K562 (cell line): Measurements from ENCODE around the gene MAP3K15. TPM values are rescaled to one million over a fixed set of nuclear protein-coding genes. Genes with fewer than 3 reads are reported as not detected.

Experiments
- ATAC-seq: fragments of 200-7000 bp; cut with Tn5 transposase; 3 replicates; pipeline ENCODE4 v1.9.1; 2020; ENCODE audit warnings: moderate library complexity
- BruUV-seq: library from RNA; stranded (reverse); fragments of 400-500 nt; replicated peaks from 2 replicates; lab custom pipeline; 2021; lab: Mats Ljungman, UMichigan
- CTCF ChIA-PET: fragments of 300-600 bp; formaldehyde crosslinking; extraction: SDS; loops from one replicate; lab custom pipeline; 2021; ENCODE audit warnings: low intra/inter-chr PET ratio; lab: Yijun Ruan, JAX
- POLR2A ChIA-PET: fragments of 300-600, 350-650 bp; sonication (Branson Sonifier 250); formaldehyde crosslinking; extraction: SDS; loops from one replicate; lab custom pipeline; 2021; ENCODE audit warnings: antibody characterized with exemption, inconsistent platforms; lab: Yijun Ruan, JAX
- DNase-seq, 4 experiments: peaks; one replicate each; pipeline versions ENCODE4 v3.0.0 to v3.0.0-alpha.2; 2011 to 2018; ENCODE audit warnings: low spot score in 3 of 4, mixed read lengths in 3 of 4; ENCODE audit errors: extremely low read depth in 1 of 4
- FAIRE-seq: peaks from 2 replicates; lab custom pipeline; 2011; peaks lifted over from hg19 to GRCh38; lab: Jason Lieb, UNC
- H2AFZ ChIP-seq: 2 replicates; pipeline ENCODE4 v1.6.0; 2011; ENCODE audit warnings: low read depth, low read length, control low read depth, inconsistent platforms
- H3K27ac ChIP-seq: fragments of 200-600 bp; 3 replicates; pipeline ENCODE4 v1.8.0; 2011; ENCODE audit warnings: low read depth, mild to moderate bottlenecking, control low read depth, inconsistent platforms, low read length, moderate library complexity, mixed read lengths; ENCODE audit errors: extremely low read depth
- H3K27me3 ChIP-seq, 2 experiments: fragments of 300-600 bp in 1 of 2; 2 replicates in 1 of 2; 3 replicates in 1 of 2; pipeline versions ENCODE4 v1.6.0 to v1.8.0; 2011; ENCODE audit warnings: inconsistent platforms in 2 of 2, low read length in 2 of 2, mild to moderate bottlenecking in 1 of 2, mixed read lengths in 1 of 2, moderate library complexity in 1 of 2; ENCODE audit not compliant: control insufficient read depth in 2 of 2, insufficient read depth in 2 of 2
- H3K36me3 ChIP-seq: fragments of 300-600 bp; 3 replicates; pipeline ENCODE4 v1.8.0; 2011; ENCODE audit warnings: mild to moderate bottlenecking, low read length, inconsistent platforms; ENCODE audit not compliant: control insufficient read depth, insufficient read depth
- H3K4me1 ChIP-seq, 2 experiments: fragments of 200-600 bp in 1 of 2; replicated peaks in 1 of 2; 2 replicates in 1 of 2; 3 replicates in 1 of 2; pipeline versions ENCODE4 v1.5.1 to v1.8.0; 2011; ENCODE audit warnings: inconsistent platforms in 2 of 2, low read length in 2 of 2, mild to moderate bottlenecking in 1 of 2, mixed read lengths in 1 of 2, moderate library complexity in 1 of 2; ENCODE audit not compliant: control insufficient read depth in 2 of 2, insufficient read depth in 2 of 2
- H3K4me2 ChIP-seq: 2 replicates; pipeline ENCODE4 v1.6.1; 2011; ENCODE audit warnings: low read length, control low read depth, inconsistent platforms, mixed read lengths; ENCODE audit not compliant: insufficient read depth
- H3K4me3 ChIP-seq: fragments of 200-600 bp; sonication (generic), shearing (Covaris generic); 2 replicates; pipeline ENCODE4 v1.5.1; 2016; ENCODE audit warnings: control low read depth, inconsistent platforms
- H3K79me2 ChIP-seq: fragments of 200-600 bp; 3 replicates; pipeline ENCODE4 v1.8.0; 2011; ENCODE audit warnings: low read length, inconsistent platforms; ENCODE audit not compliant: control insufficient read depth, insufficient read depth
- H3K9ac ChIP-seq, 2 experiments: 2 replicates each; pipeline versions ENCODE4 v1.6.0 to v1.6.1; 2011; ENCODE audit warnings: low read depth in 2 of 2, low read length in 2 of 2, control low read depth in 1 of 2, inconsistent platforms in 1 of 2, mild to moderate bottlenecking in 1 of 2, mixed read lengths in 1 of 2; ENCODE audit not compliant: insufficient read depth in 1 of 2
- H3K9me1 ChIP-seq: one replicate; pipeline ENCODE4 v1.6.0; 2011; ENCODE audit warnings: inconsistent platforms, mild to moderate bottlenecking, low read length, moderate library complexity; ENCODE audit not compliant: control insufficient read depth, insufficient read depth
- H3K9me3 ChIP-seq: replicated peaks from 2 replicates; pipeline ENCODE4 v1.5.1; 2011; ENCODE audit warnings: low read depth, low read length, inconsistent platforms; ENCODE audit not compliant: control insufficient read depth, insufficient read depth
- H4K20me1 ChIP-seq: replicated peaks from 2 replicates; pipeline ENCODE4 v1.6.1; 2011; ENCODE audit warnings: low read length, inconsistent platforms, mixed read lengths; ENCODE audit not compliant: control insufficient read depth, insufficient read depth
- CBFA2T2 ChIP-seq: fragments of 450-650 bp; conservative IDR thresholded peaks from 2 replicates; pipeline ENCODE4 v1.6.1; 2017; ENCODE audit warnings: mild to moderate bottlenecking
- CCNT2 ChIP-seq: IDR thresholded peaks from 2 replicates; pipeline ENCODE4 v1.6.1; 2011; ENCODE audit warnings: borderline replicate concordance, low read depth, mild to moderate bottlenecking, moderate library complexity, mixed read lengths, low read length; ENCODE audit not compliant: insufficient read length; ENCODE audit errors: extremely low read depth
- KDM1A ChIP-seq, 2 experiments: fragments of 450-650 bp; IDR thresholded peaks; 2 replicates each; pipeline ENCODE4 v1.6.1; 2016; ENCODE audit warnings: mild to moderate bottlenecking in 2 of 2
- POLR2A ChIP-seq: fragments of 450-650 bp; conservative IDR thresholded peaks from 2 replicates; pipeline ENCODE4 v1.6.1; 2016
- TGIF2 ChIP-seq: sonication (generic); formaldehyde crosslinking; IDR thresholded peaks from 2 replicates; pipeline ENCODE4 v1.8.1; 2022; ENCODE audit warnings: mild to moderate bottlenecking, missing genetic modification reagents, moderate library complexity
- THAP12 ChIP-seq: fragments of 250-450 bp; sonication (Bioruptor Pico); IDR thresholded peaks from 2 replicates; pipeline ENCODE4 v1.9.0; 2021; ENCODE audit warnings: mild to moderate bottlenecking, inconsistent platforms
- ZC3H8 ChIP-seq: fragments of 450-650 bp; IDR thresholded peaks from 2 replicates; pipeline ENCODE4 v1.6.1; 2017
- ZNF551 ChIP-seq: fragments of 250-450 bp; sonication (Bioruptor Pico); IDR thresholded peaks from 2 replicates; pipeline ENCODE4 v1.5.0; 2021; ENCODE audit warnings: mild to moderate bottlenecking, moderate library complexity
- ZNF668 ChIP-seq: fragments of 250-450 bp; sonication (Bioruptor Pico); IDR thresholded peaks from 2 replicates; pipeline ENCODE4 v1.8.0; 2022; ENCODE audit warnings: mild to moderate bottlenecking, inconsistent platforms
- ZNF764 ChIP-seq: fragments of 250-450 bp; sonication (Bioruptor Pico); IDR thresholded peaks from 2 replicates; pipeline ENCODE4 v1.4.0; 2020; ENCODE audit warnings: low read depth, mild to moderate bottlenecking, moderate library complexity
- WGBS: fragments of 100-300 bp; shearing (Covaris generic); methylation state at CpG from one replicate; pipeline ENCODE4 v1.1.6; 2016; ENCODE audit warnings: low coverage, mixed read lengths; ENCODE audit not compliant: insufficient coverage; ENCODE audit errors: missing lambda C conversion rate; 5-methylcytosine and 5-hydroxymethylcytosine counted together
- in situ Hi-C: fragments of 300-500 bp; cut with MboI; formaldehyde crosslinking; loops from 4 replicates; pipeline ENCODE4 v1.15.0; 2018; ENCODE audit warnings: inconsistent platforms, mixed read lengths
- intact Hi-C: fragments of 100-400 bp; cut with micrococcal nuclease; formaldehyde crosslinking; loops from 2 replicates; pipeline ENCODE4 v1.14.2; 2022
- polyA plus RNA-seq, 8 experiments: library from polyadenylated mRNA; depleted of rRNA in 4 of 8; stranded (reverse) in 5 of 8; unstranded in 3 of 8; fragments of >200 nt; fragmentation: Nextera tagmentation in 2 of 8; fragmentation: Illumina TruSeq in 1 of 8; extraction: Ambion mirVana in 2 of 8; extraction: Trizol in 1 of 8; gene quantifications; 2 replicates each; pipeline versions ENCODE4 v1.2.1 to v1.2.3, GENCODE V29; 2011 to 2014; ENCODE audit warnings: inconsistent platforms in 1 of 8, missing spikeins in 1 of 8
- total RNA-seq, 7 experiments: library from RNA; depleted of rRNA in 6 of 7; stranded (reverse); fragments of >200 nt in 6 of 7; fragmentation: Illumina TruSeq in 2 of 7; extraction: Trizol in 2 of 7; gene quantifications; 2 replicates each; pipeline versions ENCODE4 v1.2.1 to v1.2.3, GENCODE V29; 2011 to 2021; ENCODE audit warnings: low replicate concordance in 1 of 7
- TF ChIP-seq, protein P1 (sequence below): fragments of 200-800 bp; sonication (Bioruptor generic); IDR thresholded peaks from 2 replicates; pipeline ENCODE4 v1.6.1; 2017; ENCODE audit warnings: missing genetic modification characterization, missing compliant biosample characterization

MAP3K15 gene
- total and polyA plus RNA-seq, 9 of the 15 experiments (the other 6 are each of a cell fraction or from before 2014, with no cell fraction given): 0.03 to 0.29 (median 0.14) TPM; not detected in 5

DNA sequence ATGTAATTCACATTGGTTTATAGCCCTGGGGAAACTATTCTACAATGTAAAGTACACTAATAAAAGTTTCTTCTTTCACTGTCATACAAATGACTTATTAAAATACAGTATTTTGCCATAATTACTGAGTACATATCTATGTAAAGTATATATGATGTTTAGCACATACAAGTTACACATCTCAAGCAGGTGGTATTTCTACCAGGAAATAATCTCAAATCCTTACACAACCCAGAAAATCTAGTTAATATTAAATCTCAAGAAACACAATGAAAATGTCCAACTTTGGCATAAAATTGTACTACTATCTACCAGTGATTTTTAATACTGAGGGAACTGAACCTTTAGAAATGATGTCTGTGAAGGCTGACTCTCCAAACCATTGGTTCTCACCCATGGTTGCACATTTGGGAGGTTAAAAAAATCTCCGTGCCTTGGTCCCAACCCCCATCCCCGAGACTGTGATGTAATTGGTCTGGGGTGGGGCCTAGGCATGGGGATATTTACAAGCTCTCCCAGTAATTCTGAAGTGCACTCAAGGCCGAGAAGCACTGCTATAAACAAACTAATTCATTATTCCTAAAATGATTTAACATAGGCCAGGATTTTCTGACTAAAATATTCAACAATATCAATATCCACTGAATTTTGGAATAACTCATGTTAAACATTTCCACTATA lies 27.6 kb downstream of the MAP3K15 start (continued):
- TF ChIP-seq ZNF764 (CRISPR knock-in tag): no peak

GRCh38 chrX:19479458-19479857 lies 35.9 kb downstream of the MAP3K15 start:
- FAIRE-seq: no peak
- TF ChIP-seq ZNF551 (no peak), CCNT2 (no peak), POLR2A (no peak), KDM1A (IDR thresholded peaks at IDR 0.05) (no peak), TGIF2 (CRISPR knock-in tag) (no peak), ZNF668 (CRISPR knock-in tag) (no peak), CBFA2T2 (no peak), ZC3H8 (no peak), THAP12 (CRISPR knock-in tag) (no peak)
- TF ChIP-seq, protein P1, sequence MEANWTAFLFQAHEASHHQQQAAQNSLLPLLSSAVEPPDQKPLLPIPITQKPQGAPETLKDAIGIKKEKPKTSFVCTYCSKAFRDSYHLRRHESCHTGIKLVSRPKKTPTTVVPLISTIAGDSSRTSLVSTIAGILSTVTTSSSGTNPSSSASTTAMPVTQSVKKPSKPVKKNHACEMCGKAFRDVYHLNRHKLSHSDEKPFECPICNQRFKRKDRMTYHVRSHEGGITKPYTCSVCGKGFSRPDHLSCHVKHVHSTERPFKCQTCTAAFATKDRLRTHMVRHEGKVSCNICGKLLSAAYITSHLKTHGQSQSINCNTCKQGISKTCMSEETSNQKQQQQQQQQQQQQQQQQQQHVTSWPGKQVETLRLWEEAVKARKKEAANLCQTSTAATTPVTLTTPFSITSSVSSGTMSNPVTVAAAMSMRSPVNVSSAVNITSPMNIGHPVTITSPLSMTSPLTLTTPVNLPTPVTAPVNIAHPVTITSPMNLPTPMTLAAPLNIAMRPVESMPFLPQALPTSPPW (CRISPR knock-in tag): no peak
- DNase-seq: no peak

More at GRCh38 chrX:19479458-19479857, 35.9 kb downstream of the MAP3K15 start:
- WGBS: 0% methylated on average over 1 of the region's 1 CpG
- Histone ChIP-seq H3K36me3 (no peaks in the 10 kb centered on the region), H2AFZ (no peak overlapping the region), H3K4me1 (no peaks in the 10 kb centered on the region), H3K9me3 (no peaks in the 10 kb centered on the region), H3K4me2 (no peak overlapping the region), H3K9me1 (no peaks in the 10 kb centered on the region), H3K9ac (no peak overlapping the region), H3K27ac (no peak overlapping the region), H3K4me3 (no peak overlapping the region), H3K79me2 (no peaks in the 10 kb centered on the region), H3K27me3 (no peaks in the 10 kb centered on the region), H4K20me1 (no peaks in the 10 kb centered on the region)
- no TSS peak for BruUV-seq
- ATAC-seq: no peak
- ChIA-PET POLR2A (no interaction called here), CTCF (interaction anchor here (0.6 kb wide), 1 partner anchor 8 kb away, joined by 3 read pairs; no protein-coding TSS in a partner anchor)
- intact Hi-C loops: no loop called here
- in situ Hi-C loops: no loop called here
